GM18511 (cell line): ENCODE measurements around the gene ZBTB1.
"Not testable (repeated sequence)": the region's sequence is repeated elsewhere in the genome, so short reads cannot be mapped to it uniquely, and the experiment has no call there.

Source experiments
- ATAC-seq: cut with Tn5 transposase; IDR thresholded peaks from one replicate; pipeline ENCODE4 v1.9.1; 2021; ENCODE audit warnings: mild to moderate bottlenecking, moderate library complexity; ENCODE audit not compliant: unreplicated experiment

Gene ZBTB1

GRCh38 chr14:64496764-64497163 is 7.8 kb upstream of the ZBTB1 start:
- no peak for ATAC-seq

- no peak for ATAC-seq
Measured at GRCh38 chr14:64500088-64500487, 4.5 kb upstream of the ZBTB1 start.

GRCh38 chr14:64501411-64502171 is 3.0 kb upstream of the ZBTB1 start:
- ATAC-seq = no peak

- ATAC-seq = no peak
Measured at GRCh38 chr14:64502456-64502855, 2.1 kb upstream of the ZBTB1 start.

GRCh38 chr14:64502887-64503433 is 1.6 kb upstream of the ZBTB1 start:
- no peak for ATAC-seq

- peak; percentile 67 for ATAC-seq
Measured at GRCh38 chr14:64503434-64504309, 898 bp upstream of the ZBTB1 start, which contains the start of gene ZBTB25. Gene ZBTB25 (minus strand): TSS chr14:64503838. CDS start chr14:64490533, 13,305 bp downstream.

- peak; percentile 28 for ATAC-seq
Measured at GRCh38 chr14:64504897-64505794, 576 bp downstream of the ZBTB1 start.

- no peak for ATAC-seq
Measured at GRCh38 chr14:64506721-64507120, 2.2 kb downstream of the ZBTB1 start.

GRCh38 chr14:64507376-64508156 is 3.0 kb downstream of the ZBTB1 start:
- no peak for ATAC-seq

GRCh38 chr14:64508215-64508776 is 3.7 kb downstream of the ZBTB1 start:
- no peak for ATAC-seq

- no peak for ATAC-seq
Measured at GRCh38 chr14:64509036-64509435, 4.5 kb downstream of the ZBTB1 start.

- ATAC-seq = no peak
Measured at GRCh38 chr14:64510825-64511671, 6.5 kb downstream of the ZBTB1 start.

- no peak for ATAC-seq
Measured at GRCh38 chr14:64513271-64513670, 8.7 kb downstream of the ZBTB1 start.

- no peak for ATAC-seq
Measured at GRCh38 chr14:64515053-64515452, 10.5 kb downstream of the ZBTB1 start.

- no peak for ATAC-seq
Measured at GRCh38 chr14:64516969-64517368, 12.4 kb downstream of the ZBTB1 start.

GRCh38 chr14:64517667-64518066 is 13.1 kb downstream of the ZBTB1 start:
- not testable (repeated sequence) for ATAC-seq

GRCh38 chr14:64518229-64518628 is 13.7 kb downstream of the ZBTB1 start:
- ATAC-seq = no peak

GRCh38 chr14:64520699-64521098 is 16.1 kb downstream of the ZBTB1 start:
- no peak for ATAC-seq
